Fibroblast of pulmonary artery (primary cell): ENCODE measurements around the gene OSTF1.

Experiments used
- DNase-seq: peaks from one replicate; pipeline ENCODE4 v3.0.0-alpha.2; 2010; ENCODE audit warnings: low read depth
- H3K4me3 ChIP-seq: replicated peaks from 2 replicates; pipeline ENCODE4 v1.5.1; 2011; ENCODE audit warnings: low read depth, mild to moderate bottlenecking, control low read depth, low read length, moderate library complexity
- CTCF ChIP-seq: IDR thresholded peaks from 2 replicates; pipeline ENCODE4 v1.5.1; 2011; ENCODE audit warnings: mild to moderate bottlenecking, control low read depth, low read length, inconsistent platforms; ENCODE audit errors: missing control alignments

The OSTF1 gene

GRCh38 chr9:75112789-75113188 lies 24.5 kb downstream of the OSTF1 start:
- H3K4me3 ChIP-seq: no peak overlapping the region
- DNase-seq: no peak
- TF ChIP-seq CTCF: no peak

GRCh38 chr9:75116306-75116705 lies 28.0 kb downstream of the OSTF1 start:
- no peak for TF ChIP-seq CTCF
- no peak overlapping the region for H3K4me3 ChIP-seq
- no peak for DNase-seq

- H3K4me3 ChIP-seq: no peak overlapping the region
- no peak for DNase-seq
- TF ChIP-seq CTCF: no peak
These were observed 29.2 kb downstream of the OSTF1 start for GRCh38 chr9:75117564-75117963.

GRCh38 chr9:75120686-75121085 lies 32.4 kb downstream of the OSTF1 start:
- no peak for DNase-seq

GRCh38 chr9:75121914-75122558 lies 33.7 kb downstream of the OSTF1 start:
- no peak overlapping the region for H3K4me3 ChIP-seq
- no peak for TF ChIP-seq CTCF
- no peak for DNase-seq

More at GRCh38 chr9:75120686-75121085, 32.4 kb downstream of the OSTF1 start:
- H3K4me3 ChIP-seq: no peak overlapping the region
- TF ChIP-seq CTCF: no peak

- H3K4me3 ChIP-seq: no peak overlapping the region
- TF ChIP-seq CTCF: no peak
- DNase-seq: no peak
These were observed 35.4 kb downstream of the OSTF1 start for GRCh38 chr9:75123696-75124095.

- TF ChIP-seq CTCF: no peak
- DNase-seq: no peak
- no peak overlapping the region for H3K4me3 ChIP-seq
These were observed 40.2 kb downstream of the OSTF1 start for GRCh38 chr9:75128535-75128934.
